Left lobe of liver (tissue), 2 donors: ENCODE results near the gene CPLX4. TPM values are rescaled to one million over a fixed set of nuclear protein-coding genes. Genes with fewer than 3 reads are reported as not detected.
"Not testable (repeated sequence)": the region's sequence is repeated elsewhere in the genome, so short reads cannot be mapped to it uniquely, and the experiment has no call there.

Experiments
- ATAC-seq: fragments of 200-7000 bp; cut with Tn5 transposase; one replicate; pipeline ENCODE4 v1.9.1; 2020; ENCODE audit warnings: mild to moderate bottlenecking, moderate library complexity
- DNase-seq: peaks from one replicate; pipeline ENCODE4 v3.0.0-alpha.2; 2020; ENCODE audit warnings: low spot score
- total RNA-seq: library from RNA; stranded (reverse); gene quantifications from one replicate; pipeline ENCODE4 v1.2.1, GENCODE V29; 2021
- donor health status: DM: no; HTN: no; CAD: no; lungs with moderate emphysema.
- donor health status: DM: no; HTN: yes; CAD: no.

The CPLX4 gene
- total RNA-seq, 1 donor from 2014 or later: not detected

DNA sequence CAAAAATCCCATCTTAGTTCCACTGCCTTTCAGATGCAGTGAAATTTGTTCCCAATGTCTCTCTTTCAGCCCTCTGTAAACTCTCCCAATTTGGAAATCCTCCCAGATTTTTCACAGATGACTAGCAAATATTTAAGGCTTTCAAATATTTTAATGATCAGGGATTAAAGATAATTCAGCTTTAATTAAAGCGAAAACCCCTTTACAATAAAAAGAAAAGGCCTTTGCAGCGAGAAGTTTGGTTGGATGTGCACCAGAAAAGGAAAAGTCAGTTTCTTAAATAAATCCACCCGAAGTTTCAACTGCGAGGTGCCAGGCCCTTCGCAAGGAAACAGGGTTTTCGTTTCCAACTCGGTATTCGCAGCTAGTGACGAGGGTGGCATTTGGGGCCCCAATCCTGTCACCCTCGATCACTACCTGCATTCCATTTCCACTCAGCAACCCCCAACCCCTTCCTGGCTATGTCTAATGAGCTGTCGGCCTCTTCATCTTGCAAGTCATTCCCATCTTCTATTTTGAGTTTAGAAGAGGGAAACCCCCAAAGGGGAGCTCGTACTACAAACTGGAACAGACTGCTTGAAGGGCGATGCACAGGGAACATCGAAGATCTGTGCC is 46.7 kb downstream of the CPLX4 start:
- DNase-seq (no peak), ATAC-seq (no peak)

DNA sequence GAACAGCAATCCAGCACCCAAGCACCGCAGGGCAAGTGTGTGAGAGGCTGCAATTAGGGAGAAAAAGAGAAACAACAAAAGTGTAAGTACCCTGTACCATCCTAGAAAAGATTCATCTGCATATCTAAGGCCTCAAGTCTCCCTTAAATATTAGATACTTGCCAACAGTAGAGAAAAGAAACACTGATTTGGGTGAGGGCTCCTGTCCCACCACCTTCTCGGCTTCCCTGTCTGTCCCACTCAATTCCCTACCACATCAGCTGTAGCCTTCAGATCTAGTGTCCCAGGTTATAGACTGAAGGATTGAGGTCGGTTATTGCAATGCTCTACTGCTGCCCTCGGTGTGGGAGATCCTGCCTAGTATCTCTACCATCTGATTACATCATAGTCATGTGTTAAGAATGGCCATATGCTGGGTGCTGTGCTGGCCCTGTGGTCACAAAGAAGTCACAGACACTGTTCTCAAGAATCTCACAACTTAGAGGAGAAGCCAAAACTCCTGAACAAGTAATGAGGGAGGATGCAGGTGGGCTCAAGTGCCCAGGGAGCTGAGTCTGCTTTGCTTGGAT is 47.7 kb downstream of the CPLX4 start:
- ATAC-seq: no peak
- DNase-seq: no peak

DNA sequence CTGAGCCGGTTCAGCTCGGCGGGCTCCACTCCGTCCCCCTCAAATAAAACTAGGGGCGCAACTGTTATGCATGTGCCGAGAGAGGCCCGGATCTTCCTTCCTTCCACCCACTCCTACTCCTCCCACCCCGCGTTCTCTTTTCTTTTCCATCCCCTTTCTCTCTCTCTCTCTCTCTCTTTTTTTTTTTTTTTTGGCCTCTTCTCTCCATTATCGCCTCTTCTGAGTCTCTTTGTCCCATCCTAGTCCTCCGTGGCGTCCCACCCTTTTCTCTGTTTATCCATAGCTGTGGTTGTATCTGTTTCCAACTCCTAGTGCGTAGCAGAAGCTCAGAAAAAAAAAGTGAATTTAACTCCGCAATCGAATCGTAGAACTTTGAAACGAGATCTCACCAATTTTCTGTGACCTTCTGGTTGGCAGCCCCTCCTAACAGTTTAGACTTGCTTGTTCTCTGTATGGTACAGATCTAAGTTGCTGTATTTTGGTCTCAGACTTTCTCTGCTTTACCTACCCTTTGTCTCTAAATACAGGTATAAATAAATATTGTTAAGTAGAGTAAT is 48.8 kb downstream of the CPLX4 start:
- DNase-seq: no peak
- ATAC-seq: no peak

DNA sequence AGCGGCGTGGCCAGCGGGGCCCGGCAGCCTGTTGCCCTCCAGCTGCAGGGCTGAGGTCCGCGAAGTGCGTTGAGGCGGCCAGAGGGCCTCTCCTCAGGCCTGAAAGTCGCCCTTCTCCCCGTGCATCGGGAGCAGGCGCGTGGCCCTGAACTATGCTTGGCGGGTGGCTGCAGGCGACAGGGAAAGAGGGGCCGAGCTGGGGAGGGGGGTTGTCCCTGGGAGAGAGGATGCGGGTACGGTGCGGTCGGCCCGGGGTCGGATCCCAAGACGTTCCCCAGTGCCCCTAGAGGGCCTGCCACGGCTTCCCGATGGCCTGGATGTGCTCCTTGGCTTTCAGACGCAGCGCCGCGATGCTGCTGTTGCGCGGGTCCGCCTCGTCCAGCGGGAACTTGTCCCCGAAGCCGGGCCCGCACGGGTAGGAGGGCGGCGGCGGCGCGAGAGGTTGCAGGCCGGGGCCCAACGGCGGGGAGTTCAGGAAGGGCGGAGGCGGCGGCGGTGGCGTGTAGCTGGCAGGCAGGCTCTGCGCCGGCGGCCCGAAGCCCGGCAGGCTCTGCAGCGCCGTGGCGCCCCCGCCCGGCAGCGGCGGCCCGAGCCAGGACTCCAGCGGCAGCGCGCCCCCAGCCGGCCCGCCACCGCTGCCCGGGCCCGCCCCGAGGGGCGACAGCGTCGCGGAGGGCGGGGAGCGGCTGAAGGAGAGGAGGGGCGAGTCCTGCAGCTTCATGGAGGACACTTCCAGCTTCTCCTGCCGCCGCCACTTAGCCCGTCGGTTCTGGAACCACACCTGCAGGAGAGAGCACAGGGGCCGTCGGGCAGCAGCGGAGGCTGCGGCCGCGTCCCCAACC is 49.5 kb downstream of the CPLX4 start:
- peak; percentile 60 for ATAC-seq

DNA sequence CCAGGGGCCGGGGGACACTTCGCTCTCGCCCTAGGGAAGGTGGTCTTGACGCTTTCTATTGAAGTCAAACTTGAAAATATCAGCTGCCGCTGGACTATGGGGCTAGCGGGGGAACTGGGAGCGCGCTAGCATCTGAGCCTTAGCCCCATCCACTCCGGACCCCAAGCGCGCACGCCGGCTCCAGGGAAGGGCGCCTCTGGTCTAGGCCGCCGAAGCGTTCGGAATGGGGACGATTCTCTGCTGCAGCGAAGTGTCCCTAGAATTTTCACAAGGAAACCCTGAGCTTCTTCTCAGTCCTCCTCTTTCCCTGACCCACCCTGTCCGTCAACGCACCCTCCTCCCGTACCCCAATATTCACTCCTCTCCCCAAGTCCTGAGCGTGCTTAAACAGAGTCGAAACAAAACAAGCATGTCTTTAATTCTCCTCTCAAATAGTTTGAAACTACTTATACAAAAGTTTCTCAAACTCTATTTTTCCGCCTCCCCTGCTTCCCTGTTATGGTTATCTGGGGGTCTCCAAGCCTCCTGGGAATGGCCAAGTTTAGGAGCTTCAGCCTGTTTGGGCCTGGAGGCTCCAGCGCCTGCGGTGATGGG is 50.2 kb downstream of the CPLX4 start:
- ATAC-seq (no peak), DNase-seq (no peak)

More for the DNA sequence above, 49.5 kb downstream of the CPLX4 start:
- DNase-seq: no peak

DNA sequence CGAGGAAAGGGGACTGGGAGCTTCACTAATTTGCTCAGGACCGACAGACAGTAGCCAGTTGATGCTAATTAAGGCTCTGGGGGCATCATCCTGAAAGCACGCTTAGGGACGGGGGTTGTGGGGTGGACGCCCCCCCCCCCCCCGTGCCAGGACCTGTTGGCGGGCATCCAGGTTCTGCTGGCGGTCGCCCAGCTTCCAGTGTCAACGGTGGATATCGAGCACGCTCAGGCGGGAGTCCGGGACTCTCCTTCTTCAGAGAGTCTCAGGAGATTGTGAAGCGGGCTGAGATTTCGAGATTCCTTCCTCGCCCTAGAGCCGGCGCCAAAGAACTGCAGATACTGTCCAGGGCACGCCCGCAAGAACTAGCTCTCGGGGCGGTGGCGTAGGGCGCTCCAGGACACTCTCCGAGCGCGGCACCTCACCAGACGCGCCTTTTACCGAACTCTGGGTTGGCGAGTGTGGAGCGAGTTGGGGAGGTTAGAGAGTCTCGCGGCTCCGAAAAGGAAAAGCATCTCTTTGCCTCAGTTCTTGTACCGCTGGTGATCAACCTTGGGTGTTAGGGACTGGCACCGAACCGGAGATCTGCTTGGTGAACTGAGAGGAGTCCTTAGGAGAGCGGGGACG is 50.8 kb downstream of the CPLX4 start:
- ATAC-seq: no peak
- no peak for DNase-seq

DNA sequence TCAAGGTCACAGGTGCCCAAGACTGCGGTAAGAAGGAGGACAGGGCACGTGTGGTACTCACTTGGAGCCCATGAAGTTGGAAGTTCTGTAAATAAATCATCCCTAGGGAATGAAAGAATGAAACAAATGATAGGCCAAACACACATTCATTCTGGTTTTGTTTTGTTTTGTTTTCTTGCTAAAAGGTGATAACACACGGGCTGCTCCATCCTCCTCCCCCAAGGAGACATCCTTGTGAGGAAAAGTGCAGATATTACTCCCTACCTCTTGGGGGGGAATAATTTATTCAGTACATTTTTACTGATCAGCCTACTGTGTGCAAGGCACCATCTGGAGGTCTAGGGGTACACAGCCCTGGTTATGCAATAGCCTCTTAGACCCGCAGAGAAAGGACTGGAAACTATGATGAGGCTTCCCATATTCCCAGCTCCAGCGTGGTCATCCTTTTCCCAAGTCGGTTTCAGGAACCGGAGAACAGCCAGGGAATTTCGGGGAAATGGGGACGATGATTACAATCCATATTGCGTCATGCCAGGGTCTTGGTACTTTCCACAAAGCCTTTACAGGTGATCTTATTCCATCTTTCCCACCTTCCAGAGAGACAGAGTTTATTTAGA is 51.5 kb downstream of the CPLX4 start:
- DNase-seq (no peak), ATAC-seq (no peak)

DNA sequence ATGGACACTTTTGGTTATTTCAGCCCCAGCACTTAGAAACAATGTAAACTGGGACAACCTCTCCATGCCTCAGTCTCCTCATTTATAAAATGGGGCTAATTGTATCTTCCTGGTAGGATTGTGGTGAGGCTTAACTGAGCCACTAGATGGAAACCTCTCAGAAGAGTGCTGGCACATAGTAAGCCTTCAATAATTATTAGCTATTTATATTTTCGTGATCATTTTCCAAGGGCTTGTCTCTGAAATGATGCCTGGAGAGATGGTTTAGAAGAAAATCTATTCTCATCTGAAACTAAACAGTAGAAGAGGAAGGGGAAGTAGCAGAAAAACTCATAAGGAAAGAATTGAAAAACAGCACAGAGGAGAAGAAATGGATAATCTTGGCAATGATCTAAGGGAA is 52.0 kb downstream of the CPLX4 start:
- ATAC-seq (no peak), DNase-seq (no peak)

DNA sequence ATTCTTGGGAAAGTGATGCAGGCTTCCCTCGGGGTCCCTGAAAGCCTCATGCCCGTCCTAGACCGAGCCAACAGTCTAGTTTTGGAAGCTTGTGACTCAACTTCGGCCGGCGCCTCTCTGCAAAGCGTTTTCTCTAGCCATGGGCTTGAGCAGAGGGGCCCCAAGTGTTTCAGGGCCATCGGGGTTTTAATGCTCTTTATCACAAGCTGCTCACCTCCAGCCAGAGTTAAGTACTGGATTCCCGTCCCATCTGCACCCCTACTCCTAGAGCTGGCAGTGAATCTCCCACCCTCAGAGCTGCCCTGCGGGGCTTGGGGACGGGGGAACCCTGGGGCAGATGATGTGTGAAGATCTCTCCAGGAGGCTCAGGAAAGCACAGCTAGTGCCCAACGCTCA is 52.5 kb downstream of the CPLX4 start:
- ATAC-seq (no peak), DNase-seq (no peak)

DNA sequence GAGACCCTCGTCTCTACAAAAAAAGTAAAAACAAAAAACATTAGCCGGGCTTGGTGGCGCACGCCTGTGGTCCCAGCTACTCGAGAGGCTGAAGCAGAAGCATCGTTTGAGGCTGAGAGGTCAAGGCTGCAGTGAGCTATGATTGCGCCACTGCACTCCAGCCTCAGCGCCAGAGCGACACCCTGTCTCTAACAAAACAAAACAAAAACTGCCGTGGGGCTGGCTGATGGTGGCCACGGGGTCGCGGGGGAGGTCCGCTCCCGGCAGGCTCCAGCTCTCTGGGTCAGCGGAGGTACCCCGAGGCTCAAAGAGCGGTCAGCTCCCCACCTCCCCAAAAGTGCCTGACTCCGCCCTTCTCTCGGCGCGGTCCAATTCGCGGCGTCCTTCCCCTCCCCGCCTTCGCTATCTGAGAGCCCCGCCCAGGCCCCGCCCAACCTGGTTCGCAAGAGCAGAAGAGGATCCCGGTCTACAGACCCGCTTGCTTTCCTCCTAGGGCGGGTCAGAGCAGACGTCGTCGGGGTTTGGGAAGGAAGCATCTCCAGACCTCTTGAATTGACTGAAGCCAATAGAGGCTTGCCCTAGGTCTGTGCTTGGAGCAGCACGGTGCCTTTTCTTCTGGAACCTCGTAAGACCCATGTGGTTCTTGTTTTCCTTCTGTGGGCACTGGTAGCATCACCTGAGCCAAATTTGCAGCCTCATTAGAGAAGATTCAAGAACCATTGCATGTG is 53.0 kb downstream of the CPLX4 start:
- DNase-seq (no peak), ATAC-seq (no peak)

DNA sequence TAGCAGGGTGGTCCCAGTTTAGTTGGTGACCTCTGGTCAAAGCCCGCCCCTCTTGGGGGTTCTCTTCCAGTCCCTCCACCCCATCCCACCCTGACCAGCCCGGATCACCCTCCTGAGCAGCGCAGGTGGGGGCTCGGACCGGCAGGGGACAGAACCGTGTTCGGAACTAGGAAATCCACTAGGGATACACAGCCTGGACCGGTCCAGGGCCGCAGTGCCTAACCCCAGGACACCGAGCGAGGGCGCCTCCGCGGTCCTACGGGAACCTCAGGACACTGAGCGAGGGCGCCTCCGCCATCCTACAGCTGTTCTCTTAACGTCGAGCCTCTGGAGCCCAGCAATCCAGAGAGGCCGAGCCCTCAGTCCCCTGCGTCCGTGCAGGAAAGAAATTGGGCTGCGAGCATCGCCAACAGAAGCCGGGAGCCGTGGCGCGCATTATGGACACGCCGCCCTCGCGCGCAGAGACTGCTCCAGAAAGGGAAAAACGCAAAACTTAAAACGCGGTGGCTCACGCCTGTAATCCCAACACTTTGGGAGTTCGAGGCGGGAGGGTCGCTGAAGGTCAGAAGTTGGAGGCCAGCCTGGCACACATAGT is 53.7 kb downstream of the CPLX4 start:
- DNase-seq (no peak), ATAC-seq (no peak)

DNA sequence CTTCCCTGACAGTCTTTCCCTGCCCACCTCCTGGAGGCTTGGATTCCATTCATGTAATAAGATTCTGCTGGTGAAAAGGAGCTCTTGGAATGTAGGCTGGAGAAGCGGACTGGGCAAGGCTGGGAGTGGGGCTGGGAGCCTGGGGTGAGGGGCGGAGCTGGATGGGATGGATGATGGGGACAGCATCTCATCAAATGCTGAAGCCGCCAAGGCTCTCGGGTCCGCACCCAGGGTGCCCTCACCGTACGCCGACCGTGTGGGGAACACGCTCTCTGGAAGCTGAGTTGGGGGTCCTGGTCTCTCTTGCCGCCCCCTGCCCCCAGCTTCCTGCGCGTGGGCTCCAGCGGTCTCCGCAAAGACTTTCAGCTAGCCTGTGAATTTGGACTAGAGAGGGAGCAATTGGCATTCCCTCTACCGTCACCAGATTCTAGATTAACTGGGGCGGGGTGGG is 54.3 kb downstream of the CPLX4 start:
- no peak for ATAC-seq
- no peak for DNase-seq

DNA sequence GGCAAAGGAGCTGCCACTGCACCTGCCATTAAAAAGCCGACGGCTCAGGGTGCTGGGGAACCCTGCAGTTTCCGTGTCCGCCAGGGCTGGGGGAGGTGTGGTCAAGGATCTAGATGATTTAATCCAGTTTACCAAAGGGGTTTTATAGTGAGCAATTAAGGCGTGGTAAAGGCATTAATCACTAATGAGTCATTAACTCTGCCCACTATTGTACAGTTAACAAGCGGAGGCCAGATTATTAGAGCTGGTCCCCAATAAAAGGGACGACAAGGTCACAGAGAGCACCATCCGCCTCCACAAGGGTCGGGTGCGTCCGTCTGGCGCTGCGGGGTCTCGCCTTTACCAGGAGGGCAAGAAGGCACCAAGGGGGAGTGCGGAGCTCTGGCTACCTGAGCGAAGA is 54.8 kb downstream of the CPLX4 start:
- ATAC-seq (no peak), DNase-seq (no peak)

DNA sequence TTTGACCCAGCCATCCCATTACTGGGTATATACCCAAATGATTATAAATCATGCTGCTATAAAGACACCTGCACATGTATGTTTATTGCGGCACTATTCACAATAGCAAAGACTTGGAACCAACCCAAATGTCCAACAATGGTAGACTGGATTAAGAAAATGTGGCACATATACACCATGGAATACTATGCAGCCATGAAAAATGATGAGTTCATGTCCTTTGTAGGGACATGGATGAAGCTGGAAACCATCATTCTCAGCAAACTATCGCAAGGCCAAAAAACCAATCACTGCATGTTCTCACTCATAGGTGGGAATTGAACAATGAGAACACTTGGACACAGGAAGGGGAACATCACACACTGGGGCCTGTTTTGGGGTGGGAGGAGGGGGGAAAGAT is 56.2 kb downstream of the CPLX4 start:
- not testable (repeated sequence) for DNase-seq, ATAC-seq

DNA sequence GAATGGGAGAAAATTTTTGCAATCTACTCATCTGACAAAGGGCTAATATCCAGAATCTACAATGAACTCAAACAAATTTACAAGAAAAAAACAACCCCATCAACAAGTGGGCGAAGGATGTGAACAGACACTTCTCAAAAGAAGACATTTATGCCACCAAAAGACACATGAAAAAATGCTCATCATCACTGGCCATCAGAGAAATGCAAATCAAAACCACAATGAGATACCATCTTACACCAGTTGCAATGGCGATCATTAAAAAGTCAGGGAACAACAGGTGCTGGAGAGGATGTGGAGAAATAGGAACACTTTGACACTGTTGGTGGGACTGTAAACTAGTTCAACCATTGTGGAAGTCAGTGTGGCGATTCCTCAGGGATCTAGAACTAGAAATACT is 56.6 kb downstream of the CPLX4 start:
- DNase-seq, ATAC-seq: not testable (repeated sequence)

DNA sequence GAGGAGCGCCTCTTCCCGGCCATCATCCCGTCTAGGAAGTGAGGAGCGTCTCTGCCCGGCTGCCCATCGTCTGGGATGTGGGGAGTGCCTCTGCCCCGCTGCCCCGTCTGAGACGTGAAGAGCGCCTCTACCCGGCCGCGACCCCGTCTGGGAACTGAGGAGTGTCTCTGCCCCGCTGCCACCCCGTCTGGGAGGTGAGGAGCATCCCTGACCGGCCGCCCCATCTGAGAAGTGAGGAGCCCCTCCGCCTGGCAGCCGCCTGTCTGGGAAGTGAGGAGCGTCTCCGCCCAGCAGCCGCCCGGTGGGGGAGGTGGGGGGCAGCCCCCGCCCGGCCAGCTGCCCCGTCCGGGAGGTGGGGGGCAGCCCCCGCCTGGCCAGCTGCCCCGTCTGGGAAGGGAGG is 63.0 kb downstream of the CPLX4 start:
- not testable (repeated sequence) for ATAC-seq, DNase-seq

DNA sequence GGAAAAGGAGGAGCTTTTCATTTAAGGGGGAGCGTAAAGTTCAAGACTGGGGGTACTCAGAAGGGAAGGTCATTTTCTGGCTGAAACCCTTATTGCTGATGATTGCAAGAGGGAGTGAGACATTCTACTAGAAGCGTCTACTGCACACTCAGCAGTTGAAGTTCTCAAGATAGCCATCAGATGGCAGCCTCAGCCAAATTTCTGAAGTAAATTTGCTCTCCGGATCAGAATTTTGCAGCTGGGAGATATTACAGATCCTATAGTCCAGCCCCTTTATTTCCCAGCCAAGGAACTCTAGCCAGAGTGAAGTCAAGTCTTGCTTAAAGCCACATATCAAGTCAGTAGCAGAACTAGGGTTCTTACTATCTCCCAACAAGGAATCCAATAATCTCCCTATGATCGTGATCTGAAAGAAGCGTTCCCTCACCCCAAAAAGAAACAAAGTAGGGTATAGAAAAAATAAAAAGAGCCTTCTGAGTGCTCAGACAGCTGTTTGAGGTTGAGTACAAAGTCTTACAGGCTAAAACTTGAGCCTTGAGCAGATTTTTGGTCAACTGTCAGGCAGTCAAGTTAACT is 69.2 kb downstream of the CPLX4 start:
- peak; percentile 94 for ATAC-seq
- no peak for DNase-seq

DNA sequence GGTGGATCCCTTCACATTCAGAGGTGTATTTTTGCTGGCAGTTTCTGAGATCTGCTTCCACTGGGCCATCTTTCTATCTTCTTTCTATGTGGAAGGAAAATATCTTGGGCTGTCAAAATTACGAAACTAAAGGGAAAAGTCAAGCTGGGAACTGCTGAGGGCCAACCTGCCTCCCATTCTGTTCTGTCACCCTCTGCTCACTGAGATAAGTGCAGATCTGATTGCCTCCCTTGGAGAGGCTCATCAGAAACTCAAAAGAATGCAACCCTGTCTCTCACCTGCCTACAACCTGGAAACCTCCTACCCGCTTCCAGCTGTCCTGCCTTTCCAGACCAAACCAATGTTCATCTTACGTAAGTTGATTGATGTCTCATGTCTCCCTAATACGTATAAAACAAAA is 71.7 kb downstream of the CPLX4 start:
- no peak for ATAC-seq
- no peak for DNase-seq
